ENCODE measurements around the gene PLEKHB2. TPM values are rescaled to one million over a fixed set of nuclear protein-coding genes. Genes with fewer than 3 reads are reported as not detected.
A peak's percentile ranks its signal among the peaks of the same experiment; 100 is the strongest.

PLEKHB2 gene
- total RNA-seq, 1 experiment from 2014 or later = 72.0 TPM

- TF ChIP-seq, protein P1, sequence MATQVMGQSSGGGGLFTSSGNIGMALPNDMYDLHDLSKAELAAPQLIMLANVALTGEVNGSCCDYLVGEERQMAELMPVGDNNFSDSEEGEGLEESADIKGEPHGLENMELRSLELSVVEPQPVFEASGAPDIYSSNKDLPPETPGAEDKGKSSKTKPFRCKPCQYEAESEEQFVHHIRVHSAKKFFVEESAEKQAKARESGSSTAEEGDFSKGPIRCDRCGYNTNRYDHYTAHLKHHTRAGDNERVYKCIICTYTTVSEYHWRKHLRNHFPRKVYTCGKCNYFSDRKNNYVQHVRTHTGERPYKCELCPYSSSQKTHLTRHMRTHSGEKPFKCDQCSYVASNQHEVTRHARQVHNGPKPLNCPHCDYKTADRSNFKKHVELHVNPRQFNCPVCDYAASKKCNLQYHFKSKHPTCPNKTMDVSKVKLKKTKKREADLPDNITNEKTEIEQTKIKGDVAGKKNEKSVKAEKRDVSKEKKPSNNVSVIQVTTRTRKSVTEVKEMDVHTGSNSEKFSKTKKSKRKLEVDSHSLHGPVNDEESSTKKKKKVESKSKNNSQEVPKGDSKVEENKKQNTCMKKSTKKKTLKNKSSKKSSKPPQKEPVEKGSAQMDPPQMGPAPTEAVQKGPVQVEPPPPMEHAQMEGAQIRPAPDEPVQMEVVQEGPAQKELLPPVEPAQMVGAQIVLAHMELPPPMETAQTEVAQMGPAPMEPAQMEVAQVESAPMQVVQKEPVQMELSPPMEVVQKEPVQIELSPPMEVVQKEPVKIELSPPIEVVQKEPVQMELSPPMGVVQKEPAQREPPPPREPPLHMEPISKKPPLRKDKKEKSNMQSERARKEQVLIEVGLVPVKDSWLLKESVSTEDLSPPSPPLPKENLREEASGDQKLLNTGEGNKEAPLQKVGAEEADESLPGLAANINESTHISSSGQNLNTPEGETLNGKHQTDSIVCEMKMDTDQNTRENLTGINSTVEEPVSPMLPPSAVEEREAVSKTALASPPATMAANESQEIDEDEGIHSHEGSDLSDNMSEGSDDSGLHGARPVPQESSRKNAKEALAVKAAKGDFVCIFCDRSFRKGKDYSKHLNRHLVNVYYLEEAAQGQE (IDR thresholded peaks at IDR 0.05; ENCODE audit: insufficient read depth in 1 of 2, low read depth in 2 of 2, low read length in 1 of 2) = no peak
- TF ChIP-seq, protein P2, sequence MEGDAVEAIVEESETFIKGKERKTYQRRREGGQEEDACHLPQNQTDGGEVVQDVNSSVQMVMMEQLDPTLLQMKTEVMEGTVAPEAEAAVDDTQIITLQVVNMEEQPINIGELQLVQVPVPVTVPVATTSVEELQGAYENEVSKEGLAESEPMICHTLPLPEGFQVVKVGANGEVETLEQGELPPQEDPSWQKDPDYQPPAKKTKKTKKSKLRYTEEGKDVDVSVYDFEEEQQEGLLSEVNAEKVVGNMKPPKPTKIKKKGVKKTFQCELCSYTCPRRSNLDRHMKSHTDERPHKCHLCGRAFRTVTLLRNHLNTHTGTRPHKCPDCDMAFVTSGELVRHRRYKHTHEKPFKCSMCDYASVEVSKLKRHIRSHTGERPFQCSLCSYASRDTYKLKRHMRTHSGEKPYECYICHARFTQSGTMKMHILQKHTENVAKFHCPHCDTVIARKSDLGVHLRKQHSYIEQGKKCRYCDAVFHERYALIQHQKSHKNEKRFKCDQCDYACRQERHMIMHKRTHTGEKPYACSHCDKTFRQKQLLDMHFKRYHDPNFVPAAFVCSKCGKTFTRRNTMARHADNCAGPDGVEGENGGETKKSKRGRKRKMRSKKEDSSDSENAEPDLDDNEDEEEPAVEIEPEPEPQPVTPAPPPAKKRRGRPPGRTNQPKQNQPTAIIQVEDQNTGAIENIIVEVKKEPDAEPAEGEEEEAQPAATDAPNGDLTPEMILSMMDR (IDR thresholded peaks at IDR 0.05) = no peak
- TF ChIP-seq SIN3A (IDR thresholded peaks at IDR 0.05; ENCODE audit: borderline replicate concordance, insufficient read depth, low read depth, low read length) = no peak
- no peak for TF ChIP-seq TCF7L2 (IDR thresholded peaks at IDR 0.05; ENCODE audit: low read depth, low read length)
- no peak for TF ChIP-seq POLR2AphosphoS5 (IDR thresholded peaks at IDR 0.05; ENCODE audit: low read depth, low read length)
- CTCF ChIA-PET = interaction anchor here (0.7 kb wide), 1 partner anchor 183 kb away, joined by 7 read pairs; no protein-coding TSS in a partner anchor
Measured at GRCh38 chr2:131152074-131152473, 46.9 kb downstream of the PLEKHB2 start.

GRCh38 chr2:131153529-131153928 lies 48.4 kb downstream of the PLEKHB2 start:
- POLR2A ChIA-PET = no interaction called here
- DNase-seq (ENCODE audit: low read depth, low spot score) (no peak), ATAC-seq (peak; percentile 64)
- CTCF ChIA-PET = interaction anchor here (0.6 to 1.2 kb wide), 2 partner anchors 227 to 519 kb away, joined by 5 to 9 read pairs; no protein-coding TSS in a partner anchor
- Histone ChIP-seq H3K4me3 (ENCODE audit: low read depth in 2 of 2, low read length in 2 of 2) (no peak overlapping the region), H3K27ac (ENCODE audit: low read length) (no peak overlapping the region), H3K4me1 (ENCODE audit: control insufficient read depth, insufficient read depth, low read length) (no peaks in the 10 kb centered on the region; the same call in 1 of the 2 replicates), H3K9me3 (ENCODE audit: control insufficient read depth, insufficient read depth, low read depth, low read length) (no peaks in the 10 kb centered on the region), H3K36me3 (ENCODE audit: control insufficient read depth, insufficient read depth, low read length) (peaks cover 4% of the 10 kb centered on the region), H3K27me3 (ENCODE audit: control insufficient read depth, insufficient read depth, low read length) (no peaks in the 10 kb centered on the region)
- in situ Hi-C loops (cut with HindIII; ENCODE audit: low pct_unique_long_range_greater_than_20kb, low sequenced_read_pairs) (no loop called here), intact Hi-C loops (cut with micrococcal nuclease; ENCODE audit: unreplicated experiment) (loop anchor here (5.0 kb wide), 1 partner anchor 259 kb away; no protein-coding TSS in a partner anchor)
- no TSS peak for BruUV-seq (replicated peaks)
- TF ChIP-seq, protein P1 (IDR thresholded peaks at IDR 0.05; ENCODE audit: insufficient read depth in 1 of 2, low read depth in 2 of 2, low read length in 1 of 2) = no peak
- TF ChIP-seq, protein P2 (IDR thresholded peaks at IDR 0.05) = no peak
- no peak for TF ChIP-seq POLR2AphosphoS5 (IDR thresholded peaks at IDR 0.05; ENCODE audit: low read depth, low read length)
- no peak for TF ChIP-seq SIN3A (IDR thresholded peaks at IDR 0.05; ENCODE audit: borderline replicate concordance, insufficient read depth, low read depth, low read length)
- TF ChIP-seq TCF7L2 (IDR thresholded peaks at IDR 0.05; ENCODE audit: low read depth, low read length) = no peak

More at GRCh38 chr2:131152074-131152473, 46.9 kb downstream of the PLEKHB2 start:
- no peaks in the 10 kb centered on the region for H3K27me3 ChIP-seq (ENCODE audit: control insufficient read depth, insufficient read depth, low read length)
- no peaks in the 10 kb centered on the region; the same call in 1 of the 2 replicates for H3K4me1 ChIP-seq (ENCODE audit: control insufficient read depth, insufficient read depth, low read length)
- ATAC-seq (no peak), DNase-seq (ENCODE audit: low read depth, low spot score) (no peak)
- in situ Hi-C loops (cut with HindIII; ENCODE audit: low pct_unique_long_range_greater_than_20kb, low sequenced_read_pairs) = no loop called here
- no peak overlapping the region for H3K27ac ChIP-seq (ENCODE audit: low read length)
- POLR2A ChIA-PET = interaction anchor here (0.6 kb wide), 1 partner anchor 111 kb away, joined by 3 read pairs; no protein-coding TSS in a partner anchor
- H3K4me3 ChIP-seq (ENCODE audit: low read depth in 2 of 2, low read length in 2 of 2) = no peak overlapping the region
- no peaks in the 10 kb centered on the region for H3K9me3 ChIP-seq (ENCODE audit: control insufficient read depth, insufficient read depth, low read depth, low read length)
- intact Hi-C loops (cut with micrococcal nuclease; ENCODE audit: unreplicated experiment) = loop anchor here (5.0 kb wide), 1 partner anchor 260 kb away; no protein-coding TSS in a partner anchor
- no TSS peak for BruUV-seq (replicated peaks)
- H3K36me3 ChIP-seq (ENCODE audit: control insufficient read depth, insufficient read depth, low read length) = peaks cover 8% of the 10 kb centered on the region

Data from Panc1 (cell line).